Measurements from ENCODE around the gene ACVR1. TPM values are rescaled to one million over a fixed set of nuclear protein-coding genes. Genes with fewer than 3 reads are reported as not detected.

Gene ACVR1
- total and polyA plus RNA-seq, 2 donors (not counting 1 experiment from before 2014, with no cell fraction given): 42.9 to 72.1 TPM

DNA sequence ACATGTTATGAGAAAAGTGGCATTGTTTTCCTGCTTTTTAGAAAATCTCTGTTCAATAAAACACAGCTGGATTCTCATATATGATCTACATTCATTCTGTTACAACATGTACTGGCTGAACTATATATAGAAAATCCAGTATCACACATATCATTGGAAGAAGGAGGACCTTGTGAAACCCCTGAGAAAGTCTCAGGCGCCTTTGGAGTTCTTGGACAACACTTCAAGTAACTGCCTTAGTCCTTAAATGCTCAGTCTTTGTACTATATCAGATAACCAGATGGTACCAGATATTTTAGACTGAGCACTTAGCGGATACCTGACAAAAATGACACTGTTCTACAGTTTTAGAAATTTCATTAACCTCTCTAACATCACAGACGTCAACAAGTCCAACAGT lies 72.2 kb downstream of the ACVR1 start:
- H3K9me3 ChIP-seq (ENCODE audit: control insufficient read depth, insufficient read depth, low read depth, low read length): no peaks in the 10 kb centered on the region
- no peak overlapping the region for H3K27ac ChIP-seq (ENCODE audit: insufficient read depth, low read length)
- H3K4me1 ChIP-seq (ENCODE audit: control insufficient read depth, extremely low read depth, insufficient read depth, low read length): peaks cover 3% of the 10 kb centered on the region
- H3K9ac ChIP-seq (ENCODE audit: insufficient read depth, low read length): no peak overlapping the region
- no peak overlapping the region for H2AFZ ChIP-seq (ENCODE audit: low read length)
- no peak overlapping the region for H3K4me3 ChIP-seq (replicated peaks in 1 of 4; ENCODE audit: control extremely low read depth in 1 of 4, insufficient read depth in 1 of 4, low read depth in 3 of 4, low read length in 4 of 4)
- no peaks in the 10 kb centered on the region for H3K79me2 ChIP-seq (ENCODE audit: control insufficient read depth, insufficient read depth, low read length)
- H3K4me2 ChIP-seq (ENCODE audit: extremely low read depth, insufficient read depth, low read length): no peak overlapping the region
- H4K20me1 ChIP-seq (ENCODE audit: control insufficient read depth, extremely low read depth, insufficient read depth, low read length): no peaks in the 10 kb centered on the region
- no peak for DNase-seq (ENCODE audit: low read depth in 2 of 2)
- H3K36me3 ChIP-seq (ENCODE audit: control insufficient read depth, insufficient read depth, low read length): peaks cover 2% of the 10 kb centered on the region
- TF ChIP-seq, protein P1, sequence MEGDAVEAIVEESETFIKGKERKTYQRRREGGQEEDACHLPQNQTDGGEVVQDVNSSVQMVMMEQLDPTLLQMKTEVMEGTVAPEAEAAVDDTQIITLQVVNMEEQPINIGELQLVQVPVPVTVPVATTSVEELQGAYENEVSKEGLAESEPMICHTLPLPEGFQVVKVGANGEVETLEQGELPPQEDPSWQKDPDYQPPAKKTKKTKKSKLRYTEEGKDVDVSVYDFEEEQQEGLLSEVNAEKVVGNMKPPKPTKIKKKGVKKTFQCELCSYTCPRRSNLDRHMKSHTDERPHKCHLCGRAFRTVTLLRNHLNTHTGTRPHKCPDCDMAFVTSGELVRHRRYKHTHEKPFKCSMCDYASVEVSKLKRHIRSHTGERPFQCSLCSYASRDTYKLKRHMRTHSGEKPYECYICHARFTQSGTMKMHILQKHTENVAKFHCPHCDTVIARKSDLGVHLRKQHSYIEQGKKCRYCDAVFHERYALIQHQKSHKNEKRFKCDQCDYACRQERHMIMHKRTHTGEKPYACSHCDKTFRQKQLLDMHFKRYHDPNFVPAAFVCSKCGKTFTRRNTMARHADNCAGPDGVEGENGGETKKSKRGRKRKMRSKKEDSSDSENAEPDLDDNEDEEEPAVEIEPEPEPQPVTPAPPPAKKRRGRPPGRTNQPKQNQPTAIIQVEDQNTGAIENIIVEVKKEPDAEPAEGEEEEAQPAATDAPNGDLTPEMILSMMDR (conservative IDR thresholded peaks at IDR 0.05 in 1 of 2, IDR thresholded peaks at IDR 0.05 in 1 of 2; ENCODE audit: low read depth in 1 of 2, low read length in 2 of 2): no peak
- H3K27me3 ChIP-seq (ENCODE audit: control insufficient read depth, insufficient read depth, low read length): no peaks in the 10 kb centered on the region

DNA sequence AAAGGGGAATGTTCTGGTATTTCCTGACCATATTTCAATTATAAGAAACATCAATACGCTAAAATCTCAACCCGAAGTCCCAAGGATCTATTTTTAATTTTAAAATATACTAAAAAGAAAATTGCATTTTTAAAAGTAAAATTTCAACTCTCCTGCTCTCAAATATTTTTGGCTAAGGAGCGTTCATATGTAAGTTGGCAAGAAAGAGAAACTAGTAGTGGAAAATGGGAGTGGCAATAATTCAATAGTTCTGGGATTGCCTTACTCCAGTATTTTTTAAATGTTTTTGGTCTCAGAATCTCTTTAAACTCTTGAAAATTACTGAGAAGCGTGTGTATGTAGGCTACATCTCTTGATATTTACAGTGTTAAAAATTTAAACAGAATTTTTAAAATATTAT lies 72.7 kb downstream of the ACVR1 start:
- H3K9me3 ChIP-seq (ENCODE audit: control insufficient read depth, insufficient read depth, low read depth, low read length): no peaks in the 10 kb centered on the region

DNA sequence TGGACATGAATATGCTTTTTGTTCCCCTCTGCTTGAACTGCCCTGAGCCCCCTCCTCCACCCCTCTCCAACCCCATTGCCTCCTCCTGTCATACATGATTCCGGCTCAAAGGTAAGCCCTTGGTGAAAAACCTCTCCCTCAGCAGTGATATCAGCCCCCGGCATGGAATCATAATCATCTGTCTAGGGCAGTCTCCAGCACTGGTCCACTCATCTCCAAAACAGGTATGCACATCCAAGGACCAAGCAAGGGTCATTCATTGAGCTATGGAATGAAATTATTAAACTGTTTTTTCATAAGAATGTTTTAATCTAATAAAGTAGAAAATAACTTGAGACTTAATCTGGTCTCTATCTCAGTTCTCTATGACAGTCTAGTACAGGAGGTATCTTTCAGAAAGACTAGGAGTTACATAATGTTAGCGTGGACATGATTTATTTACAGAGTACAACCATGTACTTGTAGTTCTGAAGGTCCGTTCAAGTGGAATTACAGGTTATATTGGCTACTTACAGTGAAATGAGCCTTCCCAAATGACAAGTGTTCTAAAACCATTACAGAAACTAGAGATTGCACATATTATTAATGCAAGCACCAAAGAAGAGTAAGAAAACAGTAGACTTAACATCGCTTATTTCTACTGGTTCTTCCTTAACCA lies 75.2 kb downstream of the ACVR1 start:
- peaks cover 2% of the 10 kb centered on the region for H4K20me1 ChIP-seq (ENCODE audit: control insufficient read depth, extremely low read depth, insufficient read depth, low read length)
- no peak overlapping the region for H3K27ac ChIP-seq (ENCODE audit: insufficient read depth, low read length)
- no peaks in the 10 kb centered on the region for H3K4me1 ChIP-seq (ENCODE audit: control insufficient read depth, extremely low read depth, insufficient read depth, low read length)
- H2AFZ ChIP-seq (ENCODE audit: low read length): no peak overlapping the region
- no peak overlapping the region for H3K9ac ChIP-seq (ENCODE audit: insufficient read depth, low read length)
- no peak for DNase-seq (ENCODE audit: low read depth in 2 of 2)
- no peaks in the 10 kb centered on the region for H3K79me2 ChIP-seq (ENCODE audit: control insufficient read depth, insufficient read depth, low read length)
- H3K9me3 ChIP-seq (ENCODE audit: control insufficient read depth, insufficient read depth, low read depth, low read length): no peaks in the 10 kb centered on the region
- TF ChIP-seq EZH2 (IDR thresholded peaks at IDR 0.05; ENCODE audit: low read length, missing control alignments): no peak
- TF ChIP-seq, protein P1 (conservative IDR thresholded peaks at IDR 0.05 in 1 of 2, IDR thresholded peaks at IDR 0.05 in 1 of 2; ENCODE audit: low read depth in 1 of 2, low read length in 2 of 2): no peak
- peaks cover 2% of the 10 kb centered on the region for H3K36me3 ChIP-seq (ENCODE audit: control insufficient read depth, insufficient read depth, low read length)
- no peak overlapping the region for H3K4me2 ChIP-seq (ENCODE audit: extremely low read depth, insufficient read depth, low read length)
- H3K4me3 ChIP-seq (replicated peaks in 1 of 4; ENCODE audit: control extremely low read depth in 1 of 4, insufficient read depth in 1 of 4, low read depth in 3 of 4, low read length in 4 of 4): no peak overlapping the region
- no peaks in the 10 kb centered on the region for H3K27me3 ChIP-seq (ENCODE audit: control insufficient read depth, insufficient read depth, low read length)

More for the DNA sequence above, 72.7 kb downstream of the ACVR1 start:
- Histone ChIP-seq H3K36me3 (ENCODE audit: control insufficient read depth, insufficient read depth, low read length) (peaks cover 2% of the 10 kb centered on the region), H3K4me3 (replicated peaks in 1 of 4; ENCODE audit: control extremely low read depth in 1 of 4, insufficient read depth in 1 of 4, low read depth in 3 of 4, low read length in 4 of 4) (no peak overlapping the region), H3K27me3 (ENCODE audit: control insufficient read depth, insufficient read depth, low read length) (no peaks in the 10 kb centered on the region), H3K27ac (ENCODE audit: insufficient read depth, low read length) (no peak overlapping the region), H3K9ac (ENCODE audit: insufficient read depth, low read length) (no peak overlapping the region), H2AFZ (ENCODE audit: low read length) (no peak overlapping the region), H4K20me1 (ENCODE audit: control insufficient read depth, extremely low read depth, insufficient read depth, low read length) (no peaks in the 10 kb centered on the region), H3K4me1 (ENCODE audit: control insufficient read depth, extremely low read depth, insufficient read depth, low read length) (peaks cover 2% of the 10 kb centered on the region), H3K79me2 (ENCODE audit: control insufficient read depth, insufficient read depth, low read length) (no peaks in the 10 kb centered on the region), H3K4me2 (ENCODE audit: extremely low read depth, insufficient read depth, low read length) (no peak overlapping the region)
- TF ChIP-seq EZH2 (IDR thresholded peaks at IDR 0.05; ENCODE audit: low read length, missing control alignments): no peak
- TF ChIP-seq, protein P1 (conservative IDR thresholded peaks at IDR 0.05 in 1 of 2, IDR thresholded peaks at IDR 0.05 in 1 of 2; ENCODE audit: low read depth in 1 of 2, low read length in 2 of 2): no peak
- no peak for DNase-seq (ENCODE audit: low read depth in 2 of 2)
